Stimulated activated CD8-positive, alpha-beta memory T cell treated with anti-CD3 and anti-CD28 coated beads, Interleukin-7, amount 100 ng/mL, for 48 hours (primary cell): ENCODE results near the gene IMP4.

Experiments used
- DNase-seq, 2 donors: peaks; one replicate each; pipeline ENCODE4 v3.0.0-alpha.2; 2020; ENCODE audit warnings: low read depth in 1 of 2; ENCODE audit errors: extremely low read depth in 1 of 2

Gene IMP4

GRCh38 chr2:130355578-130356431 is 13.1 kb downstream of the IMP4 start, which contains the start of gene PTPN18:
Gene PTPN18, plus strand, starts transcription at chr2:130356056. Its CDS starts 52 bp downstream, at chr2:130356108.
- DNase-seq: peak in 1 of 2 donors; percentile 40

GRCh38 chr2:130357864-130358263 is 15.2 kb downstream of the IMP4 start:
- no peak for DNase-seq

GRCh38 chr2:130358420-130359350 is 16.0 kb downstream of the IMP4 start:
- DNase-seq: no peak

- no peak for DNase-seq
Measured at GRCh38 chr2:130359466-130359865, 16.8 kb downstream of the IMP4 start.

GRCh38 chr2:130363479-130363878 is 20.8 kb downstream of the IMP4 start:
- DNase-seq: no peak

- DNase-seq: no peak
Measured at GRCh38 chr2:130365075-130365474, 22.4 kb downstream of the IMP4 start.

- DNase-seq: no peak
Measured at GRCh38 chr2:130365963-130366362, 23.3 kb downstream of the IMP4 start.

GRCh38 chr2:130366720-130367119 is 24.0 kb downstream of the IMP4 start:
- DNase-seq: no peak

GRCh38 chr2:130368786-130369185 is 26.1 kb downstream of the IMP4 start:
- DNase-seq: no peak

- no peak for DNase-seq
Measured at GRCh38 chr2:130369311-130369964, 26.7 kb downstream of the IMP4 start.

GRCh38 chr2:130369965-130370341 is 27.3 kb downstream of the IMP4 start:
- DNase-seq: no peak

- DNase-seq: peak in 1 of 2 donors; percentile 44
Measured at GRCh38 chr2:130370490-130370889, 27.8 kb downstream of the IMP4 start.

GRCh38 chr2:130371723-130372054 is 29.0 kb downstream of the IMP4 start:
- DNase-seq: no peak

GRCh38 chr2:130372055-130372832 is 29.5 kb downstream of the IMP4 start:
- DNase-seq: peak; percentile 68 to 74

GRCh38 chr2:130372833-130373807 is 30.4 kb downstream of the IMP4 start:
- DNase-seq: no peak

- DNase-seq: no peak
Measured at GRCh38 chr2:130373808-130374365, 31.2 kb downstream of the IMP4 start.

- DNase-seq: no peak
Measured at GRCh38 chr2:130374587-130375290, 32.0 kb downstream of the IMP4 start.
